H1 (cell line): ENCODE data around the gene NCAPD2. TPM values are rescaled to one million over a fixed set of nuclear protein-coding genes. Genes with fewer than 3 reads are reported as not detected.

Experiments used
- ASH2L ChIP-seq: fragments of 200-600, 300-600 bp; sonication (generic); IDR thresholded peaks from one replicate; pipeline ENCODE4 v1.7.1; 2017; ENCODE audit warnings: low read length
- BRCA1 ChIP-seq: IDR thresholded peaks from 2 replicates; pipeline ENCODE4 v1.6.1; 2012; ENCODE audit warnings: low read depth, low read length, improper control_type of control experiment
- EP300 ChIP-seq, 2 experiments: IDR thresholded peaks; 1 replicate in 1 of 2; 2 replicates in 1 of 2; pipeline ENCODE4 v1.6.1; 2011 to 2012; ENCODE audit warnings: low read depth in 2 of 2, low read length in 2 of 2, mild to moderate bottlenecking in 2 of 2, borderline replicate concordance in 1 of 2, inconsistent platforms in 1 of 2, moderate library complexity in 1 of 2
- EZH2 ChIP-seq: fragments of 200-600 bp; sonication (generic); IDR thresholded peaks from 2 replicates; pipeline ENCODE4 v1.7.1; 2012; ENCODE audit warnings: low read depth, mild to moderate bottlenecking, moderate library complexity, low read length, inconsistent platforms; ENCODE audit not compliant: severe bottlenecking
- PHF8 ChIP-seq: fragments of 200-600 bp; sonication (generic); conservative IDR thresholded peaks from 2 replicates; pipeline ENCODE4 v1.7.1; 2012; ENCODE audit warnings: low read depth, mild to moderate bottlenecking, inconsistent platforms, low read length, moderate library complexity
- POLR2A ChIP-seq, 2 experiments: IDR thresholded peaks; 1 replicate in 1 of 2; 2 replicates in 1 of 2; pipeline ENCODE4 v1.6.1; 2011; ENCODE audit warnings: low read depth in 2 of 2, low read length in 2 of 2, mild to moderate bottlenecking in 2 of 2; ENCODE audit errors: control extremely low read depth in 1 of 2
- RBBP5 ChIP-seq: IDR thresholded peaks from 2 replicates; pipeline ENCODE4 v1.7.1; 2012; ENCODE audit warnings: low read depth, mild to moderate bottlenecking, inconsistent platforms, low read length, moderate library complexity, borderline replicate concordance
- SIN3A ChIP-seq, 2 experiments: IDR thresholded peaks in 1 of 2; conservative IDR thresholded peaks in 1 of 2; 2 replicates each; pipeline ENCODE4 v1.6.1; 2011 to 2012; ENCODE audit warnings: low read length in 2 of 2, improper control_type of control experiment in 1 of 2, low read depth in 1 of 2, mild to moderate bottlenecking in 1 of 2
- SIRT6 ChIP-seq: IDR thresholded peaks from one replicate; pipeline ENCODE4 v1.7.1; 2012; ENCODE audit warnings: low read length, inconsistent platforms
- SRF ChIP-seq: IDR thresholded peaks from 2 replicates; pipeline ENCODE4 v1.6.1; 2011; ENCODE audit warnings: mild to moderate bottlenecking, low read depth, low read length, moderate library complexity
- TAF1 ChIP-seq: IDR thresholded peaks from 2 replicates; pipeline ENCODE4 v1.6.1; 2011; ENCODE audit warnings: mild to moderate bottlenecking, low read depth, low read length
- YY1 ChIP-seq: IDR thresholded peaks from 2 replicates; pipeline ENCODE4 v1.6.1; 2011; ENCODE audit warnings: low read depth, mild to moderate bottlenecking, low read length
- polyA plus RNA-seq, 7 experiments: library from polyadenylated mRNA; depleted of rRNA in 3 of 7; stranded (reverse) in 5 of 7; unstranded in 2 of 7; fragments of >200 nt in 5 of 7; fragments of 200-250 nt in 2 of 7; gene quantifications; 1 replicate in 5 of 7; 2 replicates in 1 of 7; 4 replicates in 1 of 7; pipeline versions ENCODE4 v1.2.1 to v1.2.3, GENCODE V29; 2011 to 2013; ENCODE audit warnings: missing spikeins in 2 of 7, mixed read lengths in 2 of 7
- total RNA-seq: library from RNA; stranded (reverse); fragmentation: NEBNext Ultra II Directional; extraction: Animal tissue kit (Norgen Biotek cat#: 25700); gene quantifications from 2 replicates; pipeline ENCODE4 v1.2.1, GENCODE V29; 2021
- TF ChIP-seq, protein P1 (sequence below): IDR thresholded peaks from 2 replicates; pipeline ENCODE4 v1.6.1; 2012; ENCODE audit warnings: inconsistent platforms

Gene NCAPD2
- total and polyA plus RNA-seq, 2 of the 8 experiments (the other 6 are each of a cell fraction or from before 2014, with no cell fraction given) = 55.8 to 132 TPM

DNA sequence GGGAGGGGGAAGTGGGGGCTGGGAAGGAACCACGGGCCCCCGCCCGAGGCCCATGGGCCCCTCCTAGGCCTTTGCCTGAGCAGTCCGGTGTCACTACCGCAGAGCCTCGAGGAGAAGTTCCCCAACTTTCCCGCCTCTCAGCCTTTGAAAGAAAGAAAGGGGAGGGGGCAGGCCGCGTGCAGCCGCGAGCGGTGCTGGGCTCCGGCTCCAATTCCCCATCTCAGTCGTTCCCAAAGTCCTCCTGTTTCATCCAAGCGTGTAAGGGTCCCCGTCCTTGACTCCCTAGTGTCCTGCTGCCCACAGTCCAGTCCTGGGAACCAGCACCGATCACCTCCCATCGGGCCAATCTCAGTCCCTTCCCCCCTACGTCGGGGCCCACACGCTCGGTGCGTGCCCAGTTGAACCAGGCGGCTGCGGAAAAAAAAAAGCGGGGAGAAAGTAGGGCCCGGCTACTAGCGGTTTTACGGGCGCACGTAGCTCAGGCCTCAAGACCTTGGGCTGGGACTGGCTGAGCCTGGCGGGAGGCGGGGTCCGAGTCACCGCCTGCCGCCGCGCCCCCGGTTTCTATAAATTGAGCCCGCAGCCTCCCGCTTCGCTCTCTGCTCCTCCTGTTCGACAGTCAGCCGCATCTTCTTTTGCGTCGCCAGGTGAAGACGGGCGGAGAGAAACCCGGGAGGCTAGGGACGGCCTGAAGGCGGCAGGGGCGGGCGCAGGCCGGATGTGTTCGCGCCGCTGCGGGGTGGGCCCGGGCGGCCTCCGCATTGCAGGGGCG is 40.2 kb downstream of the NCAPD2 start, which contains the start of gene GAPDH (continued):
- TF ChIP-seq SIN3A (conservative IDR thresholded peaks at IDR 0.05 in 1 of 2, IDR thresholded peaks at IDR 0.05 in 1 of 2; ENCODE audit: low read depth in 1 of 2, low read length in 2 of 2) (peak; percentile 59 to 75; a peak in 3 of 4 replicates), EZH2 (no peak), RBBP5 (peak; percentile 23), TAF1 (peak; percentile 97), PHF8 (peak; percentile 97), SIRT6 (no peak), YY1 (no peak), BRCA1 (no peak), EP300 (IDR thresholded peaks at IDR 0.05; ENCODE audit: borderline replicate concordance in 1 of 2, low read depth in 2 of 2, low read length in 2 of 2) (peak in 1 of 2 experiments; percentile 7; a peak in 1 of 3 replicates), SRF (no peak), ASH2L (peak; percentile 57), POLR2A (IDR thresholded peaks at IDR 0.05; ENCODE audit: control extremely low read depth in 1 of 2, low read depth in 2 of 2, low read length in 2 of 2) (peak in 1 of 2 experiments; percentile 85; a peak in 1 of 3 replicates)
- TF ChIP-seq, protein P1, sequence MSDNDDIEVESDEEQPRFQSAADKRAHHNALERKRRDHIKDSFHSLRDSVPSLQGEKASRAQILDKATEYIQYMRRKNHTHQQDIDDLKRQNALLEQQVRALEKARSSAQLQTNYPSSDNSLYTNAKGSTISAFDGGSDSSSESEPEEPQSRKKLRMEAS = peak; percentile 94
